GM21528 (cell line): Measurements from ENCODE around the gene ABCG2.
A peak's percentile ranks its signal among the peaks of the same experiment; 100 is the strongest.

Experiments
- ATAC-seq: cut with Tn5 transposase; IDR thresholded peaks from one replicate; pipeline ENCODE4 v1.9.1; 2021; ENCODE audit warnings: mild to moderate bottlenecking, moderate library complexity; ENCODE audit not compliant: unreplicated experiment, low FRiP score

The ABCG2 gene

DNA sequence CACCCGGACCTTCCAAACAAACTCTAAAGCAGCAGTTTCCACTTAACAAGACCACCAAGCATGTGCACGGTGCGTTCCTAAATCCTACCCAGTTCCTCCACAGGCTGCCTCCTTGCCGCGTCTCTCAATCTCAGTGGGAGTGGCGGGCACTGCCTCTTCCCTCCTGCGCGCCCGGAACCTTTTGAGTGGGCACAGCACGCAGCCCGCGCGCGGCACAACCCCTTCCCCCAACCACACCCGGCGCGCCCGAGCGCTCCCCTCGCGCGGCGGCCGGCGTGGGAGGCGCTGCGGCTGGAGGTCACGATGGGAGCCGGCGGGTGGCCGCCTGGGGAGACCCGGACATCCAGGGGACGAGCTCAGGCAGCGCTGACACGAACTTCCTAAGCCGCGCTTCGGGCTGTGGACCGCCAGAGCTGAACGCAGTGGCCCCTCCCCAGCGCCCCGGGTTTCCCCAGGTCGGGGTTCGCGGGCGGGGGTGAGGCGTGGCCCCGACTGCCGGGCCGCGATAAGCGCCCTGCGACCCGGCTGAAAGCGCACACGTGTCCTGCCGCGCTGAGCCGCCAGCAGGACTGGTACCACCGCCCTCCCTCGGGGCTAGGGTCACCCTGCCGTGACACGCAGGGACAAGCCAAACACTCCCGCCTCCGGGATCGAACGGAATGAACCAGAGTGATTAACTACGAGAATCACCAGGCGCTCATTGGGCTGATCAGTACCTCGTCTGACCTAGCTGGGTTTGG, at the start of gene ABCG2:
ABCG2 (minus strand) TSS at position 151 of the 740 bp plus-strand sequence. CDS start 18,644 bp downstream, outside the sequence.
- peak; percentile 68 for ATAC-seq

DNA sequence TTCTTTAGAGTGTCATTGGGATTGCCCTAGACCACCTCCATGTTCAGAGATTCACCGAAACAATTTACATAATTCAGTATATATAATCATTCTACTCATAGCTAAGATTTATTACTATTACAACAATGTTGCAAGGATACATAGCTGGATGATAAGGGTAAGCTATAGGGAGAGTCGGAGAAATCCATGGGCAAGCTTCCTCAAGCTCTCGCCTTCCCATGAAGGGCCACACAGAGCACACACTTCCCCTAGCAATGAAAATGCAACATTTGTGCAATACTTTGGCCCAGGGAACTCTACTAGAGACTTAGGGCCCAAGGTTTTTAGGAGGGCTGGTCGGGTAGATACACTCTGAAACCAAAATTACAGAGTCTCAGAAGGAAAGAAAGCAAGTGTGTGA, 49.7 kb upstream of the ABCG2 start:
- ATAC-seq: no peak

DNA sequence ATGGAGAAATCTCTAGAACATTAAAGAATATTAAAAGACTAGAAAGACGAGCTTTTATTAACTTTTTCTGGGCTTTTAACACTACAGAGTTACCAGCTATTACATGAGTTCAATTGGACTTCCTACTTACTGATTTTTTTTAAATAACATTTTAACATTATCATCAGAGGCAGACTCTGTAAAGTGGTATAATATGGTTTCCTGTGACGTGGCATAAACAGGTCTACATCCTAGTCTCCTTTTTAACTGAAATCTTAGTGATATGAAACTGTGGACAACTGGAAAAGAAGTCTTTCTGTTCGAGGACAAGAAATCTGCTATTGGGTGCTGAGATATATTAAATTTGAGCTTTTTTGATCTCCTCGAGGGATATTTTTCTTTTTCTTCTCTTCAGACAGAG, 48.7 kb upstream of the ABCG2 start:
- no peak for ATAC-seq

DNA sequence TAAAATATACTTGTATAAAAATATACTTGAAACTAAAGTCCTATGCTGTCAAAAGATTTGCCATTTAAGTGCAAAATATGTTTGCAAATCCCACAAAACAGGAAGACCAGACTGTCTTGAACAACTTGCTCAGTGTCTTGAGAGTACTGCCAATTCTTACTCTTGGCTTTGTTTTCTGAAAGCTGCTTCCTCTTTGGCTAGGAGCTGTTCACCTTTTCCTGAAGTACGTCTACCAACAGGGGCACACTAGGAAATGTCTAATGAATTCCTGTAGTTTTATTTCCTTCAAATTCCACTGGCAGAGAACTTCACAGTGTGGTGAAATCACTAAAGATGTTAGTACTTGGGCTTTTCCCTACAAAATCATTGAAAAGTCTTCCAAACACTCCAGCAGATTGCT, 46.4 kb upstream of the ABCG2 start:
- ATAC-seq: no peak

DNA sequence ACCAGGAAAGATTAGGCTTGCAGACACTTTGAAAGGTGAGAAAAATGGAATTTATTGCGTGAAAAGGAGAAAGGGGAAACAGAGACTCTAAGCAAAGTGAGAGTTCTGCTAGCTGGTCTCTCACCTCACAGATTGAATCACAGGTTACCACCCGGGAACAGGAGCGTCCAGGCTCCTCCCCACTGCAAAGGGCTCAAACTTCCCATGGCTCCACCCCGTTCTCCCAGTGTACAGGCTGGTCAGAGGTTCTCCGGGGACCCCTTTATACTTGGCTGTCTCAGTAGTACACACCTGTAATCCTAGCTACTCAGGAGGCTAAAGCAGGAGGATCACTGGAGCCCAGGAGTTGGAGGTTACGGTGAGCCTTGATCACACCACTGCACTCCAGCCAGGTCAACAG, 44.0 kb upstream of the ABCG2 start:
- ATAC-seq: no peak

DNA sequence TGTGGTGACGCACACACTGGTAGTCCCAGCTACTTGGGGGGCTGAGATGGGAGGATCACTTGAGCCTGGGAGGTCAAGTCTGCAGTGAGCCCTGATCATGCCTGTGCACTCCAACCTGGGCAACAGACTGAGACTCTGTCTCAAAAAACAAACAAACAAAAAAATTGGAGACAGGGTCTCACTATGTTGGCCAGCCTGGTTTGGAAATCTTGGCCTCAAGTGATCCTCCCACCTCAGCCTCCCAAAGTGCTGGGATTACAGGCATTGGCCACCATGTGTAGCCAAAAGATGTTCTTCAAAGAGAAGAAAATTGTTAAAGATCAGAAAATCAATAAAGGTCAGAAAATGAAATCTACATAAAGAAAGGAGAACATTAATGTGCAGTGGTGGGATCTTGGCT, 41.7 kb upstream of the ABCG2 start:
- ATAC-seq: no peak

DNA sequence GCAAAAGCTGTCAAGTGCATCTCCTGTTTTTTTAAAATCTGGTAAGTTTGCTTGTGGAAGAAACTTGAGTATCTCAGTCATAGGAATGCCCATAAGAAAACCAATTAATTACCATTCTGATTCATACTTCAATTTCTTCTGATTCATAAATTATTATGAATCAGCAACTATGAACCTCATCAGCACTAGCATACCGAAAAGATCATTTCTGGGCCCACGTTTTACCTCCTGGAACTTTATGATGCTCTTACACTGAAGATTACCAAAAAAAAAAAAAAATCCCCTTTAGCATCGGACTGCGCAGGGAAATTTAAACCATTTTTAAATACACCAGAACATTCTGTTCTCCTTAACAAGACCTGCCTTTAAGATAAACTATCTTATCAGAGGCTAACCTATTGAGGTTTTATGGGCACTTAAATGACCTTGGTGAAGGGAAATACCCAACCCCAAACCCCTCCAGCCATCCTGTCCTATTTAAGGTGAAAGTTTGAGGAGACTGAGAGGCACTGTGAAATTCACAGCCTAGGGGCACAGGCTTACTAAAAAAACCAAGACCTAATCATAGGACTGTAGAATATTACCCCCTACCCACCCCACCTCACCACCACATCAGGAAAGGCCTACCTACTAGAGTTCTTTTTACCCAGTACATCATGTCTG, 38.2 kb upstream of the ABCG2 start:
- no peak for ATAC-seq

DNA sequence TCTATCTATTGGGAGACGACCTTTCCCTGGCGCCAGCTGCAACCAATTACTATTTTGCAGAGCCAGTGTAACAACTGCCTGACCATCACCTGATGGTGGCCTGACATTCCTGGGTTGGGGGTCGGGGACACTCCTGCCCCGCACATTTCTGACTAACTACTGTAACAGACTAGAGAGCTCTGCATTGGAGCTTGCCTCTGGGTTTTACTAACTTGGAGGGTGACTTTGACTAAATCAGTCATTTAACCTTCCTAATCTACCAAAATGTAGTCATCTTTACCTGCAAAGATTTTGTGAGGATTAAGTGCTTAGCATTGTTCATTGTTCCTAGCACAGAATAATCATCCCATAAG, 37.5 kb upstream of the ABCG2 start:
- no peak for ATAC-seq

DNA sequence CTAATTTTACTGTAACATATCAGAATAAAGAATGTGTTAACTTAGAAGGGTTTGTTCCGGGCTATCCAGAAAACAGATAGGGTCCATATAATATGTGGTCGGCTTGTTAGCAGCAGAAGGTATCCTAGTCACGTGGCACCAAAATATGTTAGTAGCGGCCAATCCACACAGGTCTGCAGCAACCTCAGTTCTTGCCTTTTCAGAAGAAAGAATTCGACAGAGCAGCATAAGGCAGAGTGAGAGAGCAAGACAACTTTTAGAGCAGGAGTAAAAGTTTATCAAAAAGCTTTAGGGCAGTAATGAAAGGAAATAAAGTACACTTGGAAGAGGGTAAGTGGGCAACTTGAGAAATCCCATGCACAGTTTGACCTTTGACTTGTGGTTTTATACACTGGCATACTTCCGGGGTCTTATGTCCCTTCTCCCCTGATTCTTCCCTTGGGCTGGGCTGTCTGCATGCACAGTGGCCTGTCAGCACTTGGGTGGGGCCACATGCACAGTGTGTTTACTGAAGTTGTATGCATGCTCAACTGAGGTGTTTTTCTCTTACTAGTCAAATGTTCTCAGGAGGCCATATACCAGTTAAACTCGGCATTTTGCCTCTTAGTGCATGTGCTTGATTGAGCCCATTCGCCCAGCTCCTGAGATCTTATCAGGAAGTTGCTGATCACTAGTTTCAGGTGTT, 37.0 kb upstream of the ABCG2 start:
- ATAC-seq: no peak

DNA sequence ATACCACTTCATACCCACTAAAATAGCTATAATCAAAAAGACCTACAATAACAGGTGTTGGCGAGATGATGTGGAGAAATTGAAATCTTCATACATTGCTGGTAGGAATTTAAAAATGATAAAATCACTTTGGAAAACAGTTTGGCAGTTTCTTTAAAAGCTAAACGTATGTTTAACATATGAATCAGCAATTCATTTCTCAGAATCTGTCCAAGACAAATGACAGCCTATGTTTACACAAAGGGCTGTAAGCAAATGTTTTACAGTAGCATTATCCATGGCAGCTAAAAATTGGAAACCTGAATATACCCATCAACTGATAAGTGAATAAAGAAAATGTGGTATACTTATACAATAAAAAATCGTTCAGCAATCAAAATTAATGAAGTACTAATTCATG, 33.0 kb upstream of the ABCG2 start:
- ATAC-seq: no peak

DNA sequence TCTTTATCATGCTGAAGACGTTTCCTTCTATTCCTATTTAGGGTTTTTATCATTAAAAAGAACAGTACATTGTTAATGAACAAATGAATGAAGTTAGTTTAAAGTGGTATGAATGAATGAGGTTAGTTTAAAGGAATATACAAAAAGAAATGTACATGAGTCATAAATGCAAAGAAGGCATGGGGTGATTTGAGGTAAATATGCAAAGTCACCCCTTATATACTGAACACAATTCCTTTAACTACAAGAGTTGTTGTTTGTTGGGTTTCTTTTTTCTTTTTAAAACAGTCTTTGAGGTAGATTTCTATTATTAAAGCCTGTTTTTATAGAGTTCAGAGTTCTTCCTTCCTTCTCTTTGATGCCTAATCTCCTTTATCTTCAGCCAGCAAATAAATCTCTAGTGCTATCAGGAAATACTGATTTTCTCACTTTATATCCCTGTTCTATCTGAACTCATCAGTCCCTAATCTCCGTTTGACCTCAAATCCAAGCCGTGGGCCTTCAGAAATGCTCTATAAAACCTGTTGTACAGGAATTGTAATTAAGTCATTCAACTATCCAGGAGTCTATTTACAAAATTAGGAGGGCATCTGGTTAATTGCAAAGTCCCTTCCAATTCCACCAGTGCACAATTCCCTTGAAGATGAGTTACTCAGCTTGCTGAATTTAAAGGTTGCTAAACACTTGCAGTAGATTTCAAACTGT, 31.6 kb upstream of the ABCG2 start:
- ATAC-seq: no peak

DNA sequence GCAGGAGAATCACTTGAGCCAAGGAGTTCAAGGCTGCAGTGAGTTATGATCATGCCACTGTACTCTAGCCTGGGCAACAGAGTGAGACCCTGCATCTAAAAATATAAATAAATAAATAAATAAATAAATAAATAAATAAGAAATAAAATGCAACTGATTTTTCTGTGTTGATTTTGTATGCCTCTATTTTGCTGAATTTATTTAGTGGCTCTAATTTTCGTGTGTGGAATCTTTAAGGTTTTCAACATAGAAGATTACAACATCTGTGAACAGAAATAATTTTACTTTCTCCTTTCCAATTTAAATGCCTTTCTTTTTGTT, 30.9 kb upstream of the ABCG2 start:
- no peak for ATAC-seq

DNA sequence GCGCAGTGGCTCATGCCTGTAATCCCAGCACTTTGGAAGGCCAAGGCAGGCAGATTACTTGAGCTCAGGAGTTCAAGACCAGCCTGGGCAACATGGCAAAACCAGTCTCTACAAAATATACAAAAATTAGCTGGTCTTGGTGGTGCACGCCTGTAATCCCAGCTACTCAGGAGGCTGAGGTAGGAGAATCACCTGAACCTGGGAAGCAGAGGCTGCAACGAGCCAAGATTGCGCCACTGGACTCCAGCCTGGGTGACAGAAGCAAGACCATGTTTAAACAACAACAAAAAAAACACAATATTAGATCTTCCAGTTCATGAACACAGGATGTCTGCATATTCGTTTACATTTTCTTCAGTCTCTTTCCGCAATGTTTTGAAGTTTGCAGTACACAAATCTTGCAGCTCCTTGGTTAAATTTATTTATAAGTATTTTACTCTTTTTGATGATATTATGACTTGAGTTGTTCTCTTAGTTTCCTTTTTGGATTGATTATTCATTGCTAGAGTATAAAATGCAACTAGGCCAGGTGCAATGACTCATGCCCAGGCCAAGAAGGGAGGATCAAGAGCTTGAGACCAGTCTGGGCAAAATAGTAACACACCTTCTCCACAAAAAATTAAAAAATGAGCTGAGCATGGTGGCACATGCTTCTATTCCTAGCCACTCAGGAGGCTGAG, 30.4 kb upstream of the ABCG2 start:
- ATAC-seq: no peak

DNA sequence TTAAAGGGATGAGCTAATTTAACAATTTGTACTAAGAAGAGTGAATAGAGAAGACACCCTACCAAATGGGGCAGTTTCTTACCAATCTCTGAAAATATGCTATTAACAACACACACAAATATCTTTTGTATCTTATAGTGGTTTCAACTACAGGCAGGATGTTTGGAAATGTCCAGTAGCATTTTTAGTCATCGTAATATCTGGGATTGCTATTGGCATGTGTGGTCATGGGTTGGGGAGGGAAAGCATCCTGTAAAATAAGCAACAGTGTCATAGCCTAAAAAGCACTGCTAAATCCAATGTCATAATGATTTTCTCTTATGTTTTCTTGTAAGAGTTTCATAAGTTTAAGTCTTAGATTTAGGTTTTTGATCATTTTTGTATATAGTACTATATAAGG, 29.3 kb upstream of the ABCG2 start:
- no peak for ATAC-seq

DNA sequence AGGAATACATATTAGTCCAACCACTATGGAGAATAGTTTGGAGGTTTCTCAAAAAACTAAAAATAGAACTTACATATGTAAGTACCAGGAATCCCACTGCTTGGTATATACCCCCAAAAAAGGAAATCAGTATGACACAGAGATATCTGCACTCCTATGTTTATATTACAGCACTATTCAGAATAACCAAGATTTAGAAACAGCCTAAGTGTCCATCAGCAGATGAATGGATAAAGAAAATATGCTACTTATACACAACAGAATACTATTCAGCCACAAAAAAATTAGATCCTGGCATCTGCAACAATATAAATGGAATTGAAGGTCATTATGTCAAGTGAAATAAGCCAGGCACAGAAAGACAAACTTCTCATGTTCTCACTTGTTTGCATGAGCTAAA, 27.5 kb upstream of the ABCG2 start:
- no peak for ATAC-seq

DNA sequence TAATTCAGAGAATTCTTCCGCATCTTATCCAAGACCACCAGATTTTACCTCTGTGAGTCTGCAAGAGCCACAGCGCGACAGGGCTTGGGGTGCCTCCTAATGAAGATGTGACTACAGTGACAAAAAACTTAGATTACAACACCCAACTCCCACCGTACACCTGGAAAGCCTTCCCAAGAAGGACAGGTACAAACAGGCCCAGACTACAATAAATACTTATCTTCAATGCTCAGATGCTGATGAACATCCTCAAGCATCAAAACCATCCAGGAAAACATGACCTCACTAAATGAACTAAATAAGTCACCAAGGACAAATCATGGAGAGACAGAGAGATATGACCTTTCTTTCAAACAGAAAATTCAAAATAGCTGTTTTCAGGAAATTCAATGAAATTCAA, 20.8 kb upstream of the ABCG2 start:
- ATAC-seq: no peak

DNA sequence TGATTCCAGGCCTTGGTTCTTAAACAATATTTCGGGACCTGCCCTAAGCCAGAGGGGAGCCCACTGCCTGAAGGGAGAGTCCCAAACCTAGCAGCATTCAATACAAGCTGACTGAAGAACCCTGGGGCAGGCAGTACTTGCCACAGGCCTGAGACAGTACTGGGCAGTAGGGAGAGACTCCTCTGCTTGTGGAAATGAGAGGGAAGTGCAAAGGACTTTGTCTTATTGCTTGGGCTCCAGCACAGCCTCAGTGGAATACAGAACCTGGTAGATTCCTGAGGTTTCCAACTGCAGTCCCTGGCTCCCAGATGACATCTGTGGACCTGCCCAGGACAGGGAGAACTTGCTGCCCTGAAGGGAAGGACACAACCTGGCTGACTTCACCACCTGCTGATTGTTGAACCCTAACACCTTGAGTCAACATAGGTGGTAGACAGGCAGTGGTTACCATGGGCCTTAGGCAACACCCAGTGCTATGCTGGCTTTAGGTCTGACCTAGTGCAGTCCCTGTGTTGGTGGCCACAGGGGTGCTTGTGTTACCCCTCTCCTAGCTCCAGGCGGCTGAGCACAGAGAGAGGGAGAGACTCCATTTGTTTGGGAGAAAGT, 20.3 kb upstream of the ABCG2 start:
- no peak for ATAC-seq

DNA sequence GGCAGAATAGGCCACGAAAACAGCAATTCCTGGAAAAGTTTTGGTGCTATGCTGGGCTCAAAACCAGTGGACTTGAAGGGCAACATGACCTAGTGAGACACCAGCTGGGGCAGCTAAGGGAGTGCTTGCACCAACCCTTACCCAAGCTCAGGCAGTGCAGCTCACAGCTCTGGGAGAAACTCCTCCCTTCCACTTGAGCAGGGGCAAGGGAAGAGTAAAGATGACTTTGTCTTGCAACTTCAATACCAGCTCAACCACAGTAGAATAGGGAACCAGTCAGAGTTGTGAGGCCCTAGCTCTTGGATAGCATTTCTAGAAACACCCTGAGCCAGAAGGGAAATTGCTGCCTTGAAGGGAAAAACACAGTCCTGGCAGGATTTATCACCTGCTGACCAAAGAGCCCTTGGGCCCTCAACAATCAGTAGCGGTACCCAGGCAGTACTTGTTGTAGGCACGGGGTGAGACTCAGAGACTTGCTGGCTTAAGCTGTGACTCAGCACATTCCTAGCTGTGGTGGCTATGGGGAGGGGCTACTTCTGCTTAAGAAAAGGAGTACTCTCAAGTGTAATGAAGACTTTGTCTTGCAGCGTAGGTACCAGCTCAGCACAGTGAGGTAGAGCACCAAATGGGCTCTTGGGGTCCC, 19.7 kb upstream of the ABCG2 start:
- ATAC-seq: no peak

DNA sequence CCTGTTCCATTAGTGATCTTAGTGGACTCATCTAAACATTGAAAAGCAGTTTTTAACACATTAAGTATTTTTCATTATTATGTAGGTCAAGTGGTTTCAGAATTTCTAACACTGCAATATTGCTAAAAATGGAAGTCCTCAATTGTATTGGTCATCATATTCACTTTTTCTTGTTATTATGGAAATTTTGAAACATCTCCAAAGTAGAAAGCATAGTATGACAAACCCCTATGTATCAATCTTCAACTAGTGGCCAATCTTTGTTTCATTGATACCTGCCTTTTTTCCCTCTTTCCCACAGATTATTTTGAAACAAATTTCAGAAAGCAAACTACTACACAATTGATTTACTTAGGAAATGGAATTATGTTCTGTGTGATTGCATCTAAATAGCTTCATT, 14.5 kb upstream of the ABCG2 start:
- ATAC-seq: no peak

DNA sequence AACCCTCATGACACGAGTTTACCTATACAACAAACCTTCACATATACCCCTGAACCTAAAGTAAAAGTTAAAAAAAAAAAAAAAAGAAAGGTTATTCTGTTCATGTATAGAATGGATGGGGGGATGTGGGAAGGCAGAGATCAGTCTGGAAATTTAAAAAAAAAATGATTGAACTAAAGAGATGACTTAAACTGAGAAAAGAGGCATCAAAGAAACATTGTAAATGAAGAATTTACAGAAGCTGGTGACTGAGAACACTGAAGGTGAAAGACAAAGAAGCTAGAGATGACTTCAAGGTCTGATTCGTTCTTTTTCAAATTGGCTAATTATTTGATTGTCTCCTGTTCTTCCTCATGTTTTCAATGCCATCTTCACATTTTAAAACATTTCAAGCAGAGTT, 12.8 kb upstream of the ABCG2 start:
- no peak for ATAC-seq
